ENCODE results near the gene LBHD2. TPM values are rescaled to one million over a fixed set of nuclear protein-coding genes. Genes with fewer than 3 reads are reported as not detected.

Gene LBHD2
- total RNA-seq, 1 experiment from 2014 or later: not detected

- Histone ChIP-seq H3K27me3 (ENCODE audit: insufficient read depth, low read length) (no peaks in the 10 kb centered on the region), H3K4me2 (ENCODE audit: low read length) (no peak overlapping the region), H3K9ac (ENCODE audit: low read length) (no peak overlapping the region), H3K9me3 (ENCODE audit: control insufficient read depth in 1 of 2, insufficient read depth in 1 of 2, low read depth in 1 of 2, low read length in 2 of 2) (no peaks in the 10 kb centered on the region), H2AFZ (ENCODE audit: low read depth, low read length, poor library complexity, severe bottlenecking) (no peak overlapping the region), H3K4me3 (replicated peaks in 1 of 2; ENCODE audit: low read depth in 1 of 2, low read length in 2 of 2) (no peak overlapping the region), H3K27ac (ENCODE audit: low read depth, low read length) (no peak overlapping the region), H3K36me3 (ENCODE audit: control insufficient read depth in 1 of 2, insufficient read depth in 2 of 2, low read length in 2 of 2) (no peaks in the 10 kb centered on the region; a peak in 1 of 4 replicates), H3K79me2 (ENCODE audit: insufficient read depth, low read length) (peaks cover 90% of the 10 kb centered on the region), H4K20me1 (ENCODE audit: insufficient read depth) (no peaks in the 10 kb centered on the region; the same call in 1 of the 2 replicates), H3K4me1 (ENCODE audit: control insufficient read depth in 1 of 2, insufficient read depth in 2 of 2, low read length in 2 of 2) (no peaks in the 10 kb centered on the region), H3K9me2 (ENCODE audit: insufficient read depth) (no peaks in the 10 kb centered on the region)
- intact Hi-C loops (cut with micrococcal nuclease): no loop called here
- POLR2A ChIA-PET: interaction anchor here (1.1 to 1.3 kb wide), 2 partner anchors 11 to 14 kb away, joined by 3 read pairs; partner anchors contain the start of gene CDC42BPB
- DNase-seq (ENCODE audit: low read depth, low spot score) (no peak), ATAC-seq (no peak)
- RAD21 ChIA-PET (ENCODE audit: low non-redundant PET in 1 of 2, low total read pairs in 2 of 2, uncharacterized antibody in 2 of 2, unreplicated experiment in 2 of 2): no interaction called here
- CTCF ChIA-PET: no interaction called here
- TF ChIP-seq, protein P1, sequence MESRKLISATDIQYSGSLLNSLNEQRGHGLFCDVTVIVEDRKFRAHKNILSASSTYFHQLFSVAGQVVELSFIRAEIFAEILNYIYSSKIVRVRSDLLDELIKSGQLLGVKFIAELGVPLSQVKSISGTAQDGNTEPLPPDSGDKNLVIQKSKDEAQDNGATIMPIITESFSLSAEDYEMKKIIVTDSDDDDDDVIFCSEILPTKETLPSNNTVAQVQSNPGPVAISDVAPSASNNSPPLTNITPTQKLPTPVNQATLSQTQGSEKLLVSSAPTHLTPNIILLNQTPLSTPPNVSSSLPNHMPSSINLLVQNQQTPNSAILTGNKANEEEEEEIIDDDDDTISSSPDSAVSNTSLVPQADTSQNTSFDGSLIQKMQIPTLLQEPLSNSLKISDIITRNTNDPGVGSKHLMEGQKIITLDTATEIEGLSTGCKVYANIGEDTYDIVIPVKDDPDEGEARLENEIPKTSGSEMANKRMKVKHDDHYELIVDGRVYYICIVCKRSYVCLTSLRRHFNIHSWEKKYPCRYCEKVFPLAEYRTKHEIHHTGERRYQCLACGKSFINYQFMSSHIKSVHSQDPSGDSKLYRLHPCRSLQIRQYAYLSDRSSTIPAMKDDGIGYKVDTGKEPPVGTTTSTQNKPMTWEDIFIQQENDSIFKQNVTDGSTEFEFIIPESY (IDR thresholded peaks at IDR 0.05; ENCODE audit: extremely low read depth, insufficient replicate concordance, low read length): no peak
- TF ChIP-seq POLR2AphosphoS5 (IDR thresholded peaks at IDR 0.05; ENCODE audit: low read depth, low read length) (no peak), ELF1 (IDR thresholded peaks at IDR 0.05; ENCODE audit: borderline replicate concordance, low read depth) (no peak), EGR1 (IDR thresholded peaks at IDR 0.05; ENCODE audit: low read depth) (no peak), ZNF274 (IDR thresholded peaks at IDR 0.05; ENCODE audit: low read depth, low read length) (no peak), CEBPB (IDR thresholded peaks at IDR 0.05; ENCODE audit: low read depth) (no peak), ZFX (IDR thresholded peaks at IDR 0.05) (no peak), TCF7L2 (IDR thresholded peaks at IDR 0.05; ENCODE audit: borderline replicate concordance, extremely low read depth, insufficient read depth, insufficient read length) (no peak), CBX3 (IDR thresholded peaks at IDR 0.05; ENCODE audit: low read depth) (no peak), SRF (IDR thresholded peaks at IDR 0.05; ENCODE audit: low read depth) (no peak), SP1 (IDR thresholded peaks at IDR 0.05; ENCODE audit: low read depth) (no peak), EZH2phosphoT487 (IDR thresholded peaks at IDR 0.05; ENCODE audit: borderline replicate concordance) (no peak), SIN3A (IDR thresholded peaks at IDR 0.05; ENCODE audit: low read depth) (no peak), POLR2A (IDR thresholded peaks at IDR 0.05; ENCODE audit: borderline replicate concordance, extremely low read depth, insufficient read depth, insufficient read length) (no peak), YY1 (IDR thresholded peaks at IDR 0.05; ENCODE audit: extremely low read depth, insufficient replicate concordance, low read depth, low read length) (no peak), REST (IDR thresholded peaks at IDR 0.05; ENCODE audit: low read depth) (no peak), RAD21 (IDR thresholded peaks at IDR 0.05; ENCODE audit: low read depth) (no peak), ATF3 (IDR thresholded peaks at IDR 0.05) (no peak)
- TF ChIP-seq, protein P2, sequence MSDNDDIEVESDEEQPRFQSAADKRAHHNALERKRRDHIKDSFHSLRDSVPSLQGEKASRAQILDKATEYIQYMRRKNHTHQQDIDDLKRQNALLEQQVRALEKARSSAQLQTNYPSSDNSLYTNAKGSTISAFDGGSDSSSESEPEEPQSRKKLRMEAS (IDR thresholded peaks at IDR 0.05): no peak
- TF ChIP-seq, protein P3, sequence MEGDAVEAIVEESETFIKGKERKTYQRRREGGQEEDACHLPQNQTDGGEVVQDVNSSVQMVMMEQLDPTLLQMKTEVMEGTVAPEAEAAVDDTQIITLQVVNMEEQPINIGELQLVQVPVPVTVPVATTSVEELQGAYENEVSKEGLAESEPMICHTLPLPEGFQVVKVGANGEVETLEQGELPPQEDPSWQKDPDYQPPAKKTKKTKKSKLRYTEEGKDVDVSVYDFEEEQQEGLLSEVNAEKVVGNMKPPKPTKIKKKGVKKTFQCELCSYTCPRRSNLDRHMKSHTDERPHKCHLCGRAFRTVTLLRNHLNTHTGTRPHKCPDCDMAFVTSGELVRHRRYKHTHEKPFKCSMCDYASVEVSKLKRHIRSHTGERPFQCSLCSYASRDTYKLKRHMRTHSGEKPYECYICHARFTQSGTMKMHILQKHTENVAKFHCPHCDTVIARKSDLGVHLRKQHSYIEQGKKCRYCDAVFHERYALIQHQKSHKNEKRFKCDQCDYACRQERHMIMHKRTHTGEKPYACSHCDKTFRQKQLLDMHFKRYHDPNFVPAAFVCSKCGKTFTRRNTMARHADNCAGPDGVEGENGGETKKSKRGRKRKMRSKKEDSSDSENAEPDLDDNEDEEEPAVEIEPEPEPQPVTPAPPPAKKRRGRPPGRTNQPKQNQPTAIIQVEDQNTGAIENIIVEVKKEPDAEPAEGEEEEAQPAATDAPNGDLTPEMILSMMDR (IDR thresholded peaks at IDR 0.05 in 2 of 3, conservative IDR thresholded peaks at IDR 0.05 in 1 of 3; ENCODE audit: borderline replicate concordance in 1 of 3, insufficient read depth in 1 of 3, low read depth in 2 of 3, low read length in 2 of 3): no peak
- BruUV-seq (replicated peaks): no TSS peak
These were observed 40.6 kb upstream of the LBHD2 start for GRCh38 chr14:103043257-103044015.
